ENCODE measurements around the gene SUSD6. TPM values are rescaled to one million over a fixed set of nuclear protein-coding genes. Genes with fewer than 3 reads are reported as not detected.

SUSD6 gene
- total RNA-seq, 1 experiment from 2014 or later, result 24.1 TPM

GRCh38 chr14:69573831-69574262 is 37.5 kb upstream of the SUSD6 start:
- H3K4me2 ChIP-seq, result peak overlapping the region; percentile 67
- H3K9me2 ChIP-seq (ENCODE audit: insufficient read depth), result no peaks in the 10 kb centered on the region
- no peak overlapping the region for H3K4me3 ChIP-seq
- ChIA-PET POLR2A (ENCODE audit: unreplicated experiment) (no interaction called here), CTCF (interaction anchor here (0.8 to 2.0 kb wide), 3 partner anchors 11 to 38 kb away, joined by 3 to 14 read pairs (median 3); no protein-coding TSS in a partner anchor)
- no peaks in the 10 kb centered on the region for H4K20me1 ChIP-seq (ENCODE audit: insufficient read depth)
- BruUV-seq (replicated peaks), result no TSS peak
- H3K27ac ChIP-seq, result no peak overlapping the region
- H3K36me3 ChIP-seq (ENCODE audit: low read depth), result no peaks in the 10 kb centered on the region
- H3K27me3 ChIP-seq (ENCODE audit: insufficient read depth, low read depth), result peaks cover 18% of the 10 kb centered on the region
- H3K9me3 ChIP-seq (ENCODE audit: insufficient read depth, low read depth), result no peaks in the 10 kb centered on the region
- peaks cover 8% of the 10 kb centered on the region; the same call in 1 of the 2 replicates for H3K4me1 ChIP-seq (replicated peaks; ENCODE audit: insufficient read depth)
- H3F3A ChIP-seq (ENCODE audit: insufficient read depth, low read depth), result peaks cover 7% of the 10 kb centered on the region; the same call in 1 of the 2 replicates
- H2AFZ ChIP-seq, result no peak overlapping the region
- intact Hi-C loops (cut with micrococcal nuclease; ENCODE audit: unreplicated experiment), result loop anchor here (1.0 to 5.0 kb wide), 4 partner anchors 39 to 445 kb away; no protein-coding TSS in a partner anchor
- DNase-seq, result no peak
- TF ChIP-seq CTCF (conservative IDR thresholded peaks at IDR 0.05) (no peak), EZH2 (IDR thresholded peaks at IDR 0.05; ENCODE audit: low read depth) (no peak)
- no peaks in the 10 kb centered on the region for H3K79me2 ChIP-seq (ENCODE audit: low read depth)

GRCh38 chr14:69574263-69574953 is 37.0 kb upstream of the SUSD6 start, which contains the start of gene CCDC177:
Gene CCDC177 (minus strand): TSS chr14:69574871. CDS start chr14:69573622, 1,249 bp downstream.
- H3F3A ChIP-seq (ENCODE audit: insufficient read depth, low read depth), result peaks cover 12% of the 10 kb centered on the region; the same call in 1 of the 2 replicates
- no peaks in the 10 kb centered on the region for H3K9me2 ChIP-seq (ENCODE audit: insufficient read depth)
- no peak within 1 kb of the TSS for H3K27ac ChIP-seq
- H3K9me3 ChIP-seq (ENCODE audit: insufficient read depth, low read depth), result no peaks in the 10 kb centered on the region
- peak; percentile 45 to 73 for DNase-seq
- no peak within 1 kb of the TSS; the same call in 1 of the 2 replicates for H2AFZ ChIP-seq
- peaks cover 16% of the 10 kb centered on the region for H3K27me3 ChIP-seq (ENCODE audit: insufficient read depth, low read depth)
- BruUV-seq (replicated peaks), result no TSS peak
- TF ChIP-seq CTCF (conservative IDR thresholded peaks at IDR 0.05), result peak; percentile 93
- TF ChIP-seq EZH2 (IDR thresholded peaks at IDR 0.05; ENCODE audit: low read depth), result peak; percentile 80; the same call in 1 of the 2 replicates
- peaks cover 11% of the 10 kb centered on the region for H3K4me1 ChIP-seq (replicated peaks; ENCODE audit: insufficient read depth)
- no peaks in the 10 kb centered on the region for H3K36me3 ChIP-seq (ENCODE audit: low read depth)
- intact Hi-C loops (cut with micrococcal nuclease; ENCODE audit: unreplicated experiment), result loop anchor here (1.0 to 5.0 kb wide), 4 partner anchors 39 to 446 kb away; no protein-coding TSS in a partner anchor
- POLR2A ChIA-PET (ENCODE audit: unreplicated experiment), result no interaction called here
- peak within 1 kb of the TSS; percentile 67 for H3K4me2 ChIP-seq
- no peaks in the 10 kb centered on the region for H3K79me2 ChIP-seq (ENCODE audit: low read depth)
- H4K20me1 ChIP-seq (ENCODE audit: insufficient read depth), result no peaks in the 10 kb centered on the region
- peak within 1 kb of the TSS; percentile 32; the same call in 1 of the 2 replicates for H3K4me3 ChIP-seq
- CTCF ChIA-PET, result interaction anchor here (0.5 to 2.0 kb wide), 6 partner anchors 10 to 708 kb away, joined by 3 to 14 read pairs (median 4); no protein-coding TSS in a partner anchor

- Histone ChIP-seq H3K27me3 (ENCODE audit: insufficient read depth, low read depth) (peaks cover 16% of the 10 kb centered on the region), H3K4me2 (peak overlapping the region; percentile 67), H3K9me3 (ENCODE audit: insufficient read depth, low read depth) (no peaks in the 10 kb centered on the region), H3K36me3 (ENCODE audit: low read depth) (no peaks in the 10 kb centered on the region), H3K27ac (no peak overlapping the region), H3K79me2 (ENCODE audit: low read depth) (no peaks in the 10 kb centered on the region), H3F3A (ENCODE audit: insufficient read depth, low read depth) (peaks cover 12% of the 10 kb centered on the region; the same call in 1 of the 2 replicates), H3K9me2 (ENCODE audit: insufficient read depth) (no peaks in the 10 kb centered on the region), H2AFZ (no peak overlapping the region), H3K4me1 (replicated peaks; ENCODE audit: insufficient read depth) (peaks cover 16% of the 10 kb centered on the region), H4K20me1 (ENCODE audit: insufficient read depth) (no peaks in the 10 kb centered on the region), H3K4me3 (no peak overlapping the region)
- CTCF ChIA-PET, result interaction anchor here (0.5 to 2.0 kb wide), 5 partner anchors 10 to 708 kb away, joined by 3 to 14 read pairs (median 6); no protein-coding TSS in a partner anchor
- intact Hi-C loops (cut with micrococcal nuclease; ENCODE audit: unreplicated experiment), result loop anchor here (1.0 to 5.0 kb wide), 4 partner anchors 40 to 446 kb away; no protein-coding TSS in a partner anchor
- POLR2A ChIA-PET (ENCODE audit: unreplicated experiment), result no interaction called here
- TF ChIP-seq EZH2 (IDR thresholded peaks at IDR 0.05; ENCODE audit: low read depth) (no peak), CTCF (conservative IDR thresholded peaks at IDR 0.05) (peak; percentile 21; the same call in 1 of the 2 replicates)
- BruUV-seq (replicated peaks), result no TSS peak
- no peak for DNase-seq
Observed at GRCh38 chr14:69574954-69575295, 36.5 kb upstream of the SUSD6 start.

All from PC-9 (cell line).